Epidermal melanocyte (primary cell): ENCODE results near the gene MED22.
"Not testable (repeated sequence)": the region's sequence is repeated elsewhere in the genome, so short reads cannot be mapped to it uniquely, and the experiment has no call there.

ENCODE experiments used
- DNase-seq: peaks from one replicate; pipeline ENCODE4 v3.0.0; 2011; ENCODE audit warnings: low spot score; ENCODE audit not compliant: insufficient read length

Gene MED22

DNA sequence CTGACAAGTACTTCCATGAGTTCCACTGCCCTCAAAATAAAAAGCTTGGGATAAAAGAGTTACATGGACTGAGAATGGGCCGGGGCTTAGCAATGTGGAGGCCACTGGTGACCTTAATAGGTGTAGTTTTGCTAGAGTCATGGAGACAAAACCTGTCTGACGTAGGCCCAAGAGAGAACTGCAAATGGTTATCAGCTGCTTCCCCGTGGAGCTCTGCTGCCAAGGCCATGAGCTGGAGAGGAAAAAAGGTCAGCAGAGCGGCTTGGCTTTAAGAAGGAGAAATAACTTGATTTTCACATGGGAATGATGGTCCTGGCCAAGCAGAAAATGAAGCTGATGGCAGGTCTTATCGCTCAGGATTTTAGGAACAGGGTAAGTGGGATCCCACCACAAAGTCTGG, 8.3 kb downstream of the MED22 start:
- DNase-seq: no peak

- peak; percentile 84 for DNase-seq
These were observed 11.8 kb downstream of the MED22 start, which contains the start of gene SURF6 for GRCh38 chr9:133335924-133336811. Gene SURF6, minus strand, starts transcription at chr9:133336188. Its CDS starts 56 bp downstream, at chr9:133336132.

GRCh38 chr9:133334888-133335287, 13.0 kb downstream of the MED22 start:
- DNase-seq: not testable (repeated sequence)

- DNase-seq: no peak
These were observed 13.8 kb downstream of the MED22 start for GRCh38 chr9:133334161-133334560.

DNA sequence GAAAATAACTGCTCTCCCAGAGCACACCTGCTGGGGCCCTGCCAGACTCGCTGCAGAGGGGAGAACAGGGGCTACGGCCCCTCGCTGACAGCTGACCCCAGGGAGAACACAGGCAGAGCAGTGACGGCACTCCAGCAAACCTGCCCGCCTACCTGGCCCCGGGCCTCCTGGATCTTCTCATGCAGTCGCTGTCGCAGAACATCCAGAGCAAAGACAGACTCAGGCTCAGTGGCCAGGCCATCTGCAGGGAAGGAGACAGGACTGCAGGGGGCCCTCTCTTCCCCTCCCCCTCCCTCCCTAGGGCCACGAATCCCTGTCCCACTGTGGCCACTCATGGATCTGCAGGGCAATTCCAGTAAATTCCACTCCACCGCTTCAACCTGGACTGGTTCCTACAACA, 14.4 kb downstream of the MED22 start:
- no peak for DNase-seq

GRCh38 chr9:133333011-133333410, 14.9 kb downstream of the MED22 start:
- DNase-seq: no peak

DNA sequence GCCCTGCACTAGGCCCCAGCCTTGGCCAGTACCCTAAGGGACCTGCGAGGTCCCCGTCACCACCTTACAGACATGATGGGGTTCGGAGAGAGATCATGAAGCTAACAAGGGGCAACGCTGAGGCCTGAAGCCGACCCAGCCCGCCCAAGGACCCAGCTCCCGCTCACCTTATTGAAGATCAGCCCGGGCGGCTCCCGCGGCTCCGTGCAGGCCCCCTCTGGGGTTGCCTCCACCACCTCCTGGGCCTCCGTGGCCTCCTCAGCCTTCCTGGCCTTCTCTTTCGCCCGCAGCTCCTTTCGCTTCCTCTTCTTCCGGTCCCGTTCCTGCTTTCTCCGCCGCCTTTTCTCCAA, 15.6 kb downstream of the MED22 start:
- DNase-seq: no peak

GRCh38 chr9:133331641-133332380, 16.1 kb downstream of the MED22 start:
- no peak for DNase-seq

- no peak for DNase-seq
These were observed 16.7 kb downstream of the MED22 start for GRCh38 chr9:133331221-133331620.

- DNase-seq: not testable (repeated sequence)
These were observed 18.4 kb downstream of the MED22 start for GRCh38 chr9:133329306-133330156.

DNA sequence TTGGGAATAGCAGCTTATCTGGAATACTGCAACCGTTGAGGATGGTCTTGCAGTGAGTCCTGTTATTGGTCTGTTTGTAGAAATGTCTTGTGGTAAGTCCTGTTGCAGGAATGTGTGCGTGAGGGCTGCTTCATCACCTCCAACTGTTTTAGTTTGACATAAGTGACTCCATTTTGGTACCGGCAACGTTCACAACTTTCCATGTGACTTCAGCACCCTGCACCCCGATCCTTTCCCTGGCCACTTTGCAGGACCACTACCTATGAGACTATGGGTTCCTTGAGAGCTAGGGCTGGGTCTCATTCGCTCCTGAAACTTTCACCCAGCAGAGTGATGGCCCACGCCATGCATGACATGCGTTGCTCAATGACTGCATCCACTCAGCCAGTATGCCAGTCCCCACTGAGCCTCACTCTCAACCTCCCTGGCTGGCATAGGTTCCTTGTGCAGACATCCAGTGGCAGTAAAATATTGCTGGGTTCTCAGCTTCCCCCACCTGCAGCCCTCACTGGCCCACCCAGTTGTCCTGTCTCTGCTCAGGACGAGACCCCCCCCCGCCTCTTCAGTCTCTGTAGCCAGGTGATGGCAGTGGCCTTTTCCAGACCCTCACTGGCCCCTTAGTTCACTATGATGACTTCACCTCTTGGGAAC, 20.0 kb downstream of the MED22 start:
- DNase-seq: no peak

- DNase-seq: not testable (repeated sequence)
These were observed 20.9 kb downstream of the MED22 start for GRCh38 chr9:133327021-133327420.

DNA sequence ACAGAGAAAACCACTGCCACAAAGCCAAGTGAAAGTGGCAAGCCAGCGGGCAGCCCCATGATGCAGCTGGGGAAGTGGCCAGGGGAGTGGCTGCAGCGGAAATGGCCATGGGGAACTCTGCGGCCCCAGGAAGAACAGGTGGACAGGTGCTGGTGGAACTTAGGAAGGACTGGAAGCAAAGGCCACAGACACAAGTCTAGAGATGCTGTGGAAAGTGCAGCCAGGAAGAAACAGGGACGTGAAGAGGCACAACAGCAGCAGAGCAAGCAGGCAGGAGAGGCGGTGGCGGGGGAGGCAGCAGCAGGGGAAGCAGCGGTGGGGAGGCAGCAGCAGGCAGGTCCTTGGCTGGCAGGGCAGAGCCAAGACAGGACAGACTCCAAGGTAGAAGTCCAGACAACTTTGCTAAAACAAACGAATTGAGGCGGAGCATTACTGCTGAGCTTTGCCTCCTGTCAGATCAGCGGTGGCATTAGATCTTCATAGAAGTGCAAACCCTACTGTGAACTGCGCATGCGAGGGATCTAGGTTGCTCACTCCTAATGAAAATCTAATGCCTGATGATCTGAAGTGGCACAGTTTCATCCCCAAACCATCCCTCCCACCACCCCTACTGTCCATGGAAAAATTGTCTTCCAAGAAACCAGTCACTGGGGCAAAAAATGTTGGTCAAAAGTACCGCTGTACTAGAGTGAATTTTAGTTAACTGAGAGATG, 23.8 kb downstream of the MED22 start:
- DNase-seq: no peak

- no peak for DNase-seq
These were observed 24.7 kb downstream of the MED22 start for GRCh38 chr9:133323211-133323610.

- no peak for DNase-seq
These were observed 25.2 kb downstream of the MED22 start for GRCh38 chr9:133322701-133323100.

- DNase-seq: no peak
These were observed 26.5 kb downstream of the MED22 start for GRCh38 chr9:133321411-133321935.

- no peak for DNase-seq
These were observed 27.5 kb downstream of the MED22 start for GRCh38 chr9:133320421-133320881.

- not testable (repeated sequence) for DNase-seq
These were observed 30.4 kb downstream of the MED22 start for GRCh38 chr9:133317551-133317950.

DNA sequence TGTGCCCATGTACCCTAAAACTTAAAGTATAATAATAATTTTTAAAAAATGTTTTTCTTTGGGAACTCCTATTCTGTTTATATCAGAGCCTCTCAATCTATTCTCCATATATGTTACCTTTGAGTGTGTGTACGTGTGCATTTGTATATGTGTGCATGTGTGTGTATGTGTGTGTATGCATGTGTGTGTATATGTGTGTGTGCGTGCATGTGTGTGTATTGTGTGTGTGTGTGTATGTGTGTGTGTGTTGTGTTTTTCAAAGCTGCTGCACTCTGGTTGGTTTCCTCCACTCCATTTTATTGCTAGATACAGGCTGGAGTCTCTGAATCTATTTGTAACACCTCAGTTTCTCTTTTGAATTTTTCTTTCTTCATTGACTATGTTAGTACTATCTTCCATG, 31.9 kb downstream of the MED22 start:
- no peak for DNase-seq

DNA sequence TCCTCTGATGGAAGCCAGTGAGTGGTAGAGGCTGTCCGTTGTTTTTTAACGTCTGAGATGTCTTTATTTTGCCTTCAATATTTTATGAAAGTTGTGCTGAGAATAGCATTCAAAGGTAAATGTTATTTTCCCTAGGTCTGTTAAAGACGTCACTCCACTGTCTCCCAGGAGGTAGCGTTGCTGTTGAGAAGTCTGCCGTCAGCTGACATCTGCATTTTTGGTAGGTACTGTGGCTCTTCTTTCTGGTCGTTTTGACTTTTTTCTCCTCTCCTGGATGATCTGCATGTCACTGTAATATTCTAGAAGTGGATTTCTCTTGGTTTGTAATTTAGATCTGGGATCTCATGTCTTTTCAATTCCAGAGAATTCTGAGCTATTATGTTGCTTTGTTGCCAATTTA, 38.3 kb downstream of the MED22 start:
- DNase-seq: no peak
